ENCODE measurements around the gene LRCH4. TPM values are rescaled to one million over a fixed set of nuclear protein-coding genes. Genes with fewer than 3 reads are reported as not detected.

Gene LRCH4
- total and polyA plus RNA-seq, 2 donors (not counting 3 experiments of a cell fraction or from before 2014, with no cell fraction given), result 32.1 to 56.1 TPM

GRCh38 chr7:100555701-100556100, 30.2 kb downstream of the LRCH4 start:
- TF ChIP-seq POLR2A (IDR thresholded peaks at IDR 0.05; ENCODE audit: low read depth, low read length) (no peak), MAX (IDR thresholded peaks at IDR 0.05; ENCODE audit: insufficient read depth, insufficient read length) (no peak), JUN (IDR thresholded peaks at IDR 0.05; ENCODE audit: borderline replicate concordance, insufficient read depth, insufficient read length, low read depth) (no peak), FOS (IDR thresholded peaks at IDR 0.05; ENCODE audit: borderline replicate concordance, insufficient read depth, low read length) (no peak), CTCF (IDR thresholded peaks at IDR 0.05; ENCODE audit: extremely low read depth in 1 of 2, insufficient read depth in 1 of 2, low read depth in 1 of 2, low read length in 2 of 2) (no peak), EZH2 (IDR thresholded peaks at IDR 0.05; ENCODE audit: borderline replicate concordance, low read depth, low read length, severe bottlenecking) (no peak), POLR2AphosphoS5 (IDR thresholded peaks at IDR 0.05; ENCODE audit: insufficient read depth, low read depth, low read length) (no peak), GATA2 (IDR thresholded peaks at IDR 0.05; ENCODE audit: insufficient read depth, insufficient read length, low read depth, low read length) (no peak), MYC (IDR thresholded peaks at IDR 0.05; ENCODE audit: low read depth, low read length) (no peak)
- Histone ChIP-seq H3K9ac (replicated peaks; ENCODE audit: extremely low read depth, insufficient read depth, low read length) (no peak overlapping the region), H3K27me3 (ENCODE audit: control insufficient read depth in 2 of 2, insufficient read depth in 2 of 2, low read length in 2 of 2) (no peaks in the 10 kb centered on the region), H2AFZ (ENCODE audit: low read depth, low read length) (no peak overlapping the region), H3K4me2 (ENCODE audit: insufficient read depth, low read length) (no peak overlapping the region), H3K27ac (ENCODE audit: insufficient read depth, low read depth, low read length) (no peak overlapping the region), H3K4me1 (ENCODE audit: control insufficient read depth, extremely low read depth, insufficient read depth, low read length) (peaks cover 6% of the 10 kb centered on the region), H4K20me1 (replicated peaks; ENCODE audit: control insufficient read depth, extremely low read depth, insufficient read depth, low read length) (no peaks in the 10 kb centered on the region), H3K9me1 (replicated peaks; ENCODE audit: control insufficient read depth, extremely low read depth, insufficient read depth, low read length) (no peaks in the 10 kb centered on the region), H3K36me3 (ENCODE audit: control insufficient read depth in 2 of 2, extremely low read depth in 1 of 2, insufficient read depth in 2 of 2, low read length in 2 of 2) (peaks cover 11 to 33% of the 10 kb centered on the region in 2 experiments), H3K4me3 (replicated peaks in 1 of 3; ENCODE audit: insufficient read depth in 1 of 3, low read depth in 1 of 3, low read length in 3 of 3) (no peak overlapping the region), H3K79me2 (ENCODE audit: control insufficient read depth, insufficient read depth, low read length) (no peaks in the 10 kb centered on the region), H3K9me3 (replicated peaks; ENCODE audit: control insufficient read depth, insufficient read depth, low read length) (no peaks in the 10 kb centered on the region)
- FAIRE-seq, result no peak
- BruUV-seq (replicated peaks), result no TSS peak
- ChIA-PET CTCF (interaction anchor here (0.9 to 2.0 kb wide), 4 partner anchors 8 to 86 kb away, joined by 4 to 7 read pairs (median 5); no protein-coding TSS in a partner anchor), POLR2A (no interaction called here)
- DNase-seq (ENCODE audit: low read depth, low spot score), result no peak
- dilution Hi-C loops (cut with MboI; ENCODE audit: extremely low pct_ligation_motif_present, low sequenced_read_pairs) (no loop called here), intact Hi-C loops (cut with micrococcal nuclease) (no loop called here)
